Islet precursor cell (in vitro differentiated cells): Measurements from ENCODE around the gene SREBF2.
"Not testable (repeated sequence)": the region's sequence is repeated elsewhere in the genome, so short reads cannot be mapped to it uniquely, and the experiment has no call there.

ENCODE experiments used
- DNase-seq: peaks from one replicate; pipeline ENCODE4 v3.0.0-alpha.2; 2018

The SREBF2 gene

GRCh38 chr22:41821471-41822316 is 11.2 kb upstream of the SREBF2 start:
- no peak for DNase-seq

- no peak for DNase-seq
These were observed 10.4 kb upstream of the SREBF2 start for GRCh38 chr22:41822317-41823057.

GRCh38 chr22:41823797-41824196 is 9.1 kb upstream of the SREBF2 start:
- DNase-seq, result no peak

- no peak for DNase-seq
These were observed 7.5 kb upstream of the SREBF2 start for GRCh38 chr22:41825376-41825775.

- no peak for DNase-seq
These were observed 6.9 kb upstream of the SREBF2 start for GRCh38 chr22:41826021-41826420.

GRCh38 chr22:41826430-41827383 is 6.2 kb upstream of the SREBF2 start:
- no peak for DNase-seq

GRCh38 chr22:41827671-41828070 is 5.2 kb upstream of the SREBF2 start:
- no peak for DNase-seq

- peak; percentile 72 for DNase-seq
These were observed 4.4 kb upstream of the SREBF2 start for GRCh38 chr22:41828516-41828915.

- no peak for DNase-seq
These were observed 2.7 kb upstream of the SREBF2 start for GRCh38 chr22:41830174-41830573.

- no peak for DNase-seq
These were observed 1.5 kb upstream of the SREBF2 start for GRCh38 chr22:41831383-41831782.

GRCh38 chr22:41831828-41832552 is 915 bp upstream of the SREBF2 start:
- DNase-seq, result no peak

GRCh38 chr22:41833369-41834004 is 582 bp downstream of the SREBF2 start:
- no peak for DNase-seq

- DNase-seq, result no peak
These were observed 1.4 kb downstream of the SREBF2 start for GRCh38 chr22:41834005-41834944.

- DNase-seq, result not testable (repeated sequence)
These were observed 2.6 kb downstream of the SREBF2 start for GRCh38 chr22:41835462-41835861.

- DNase-seq, result no peak
These were observed 3.6 kb downstream of the SREBF2 start for GRCh38 chr22:41836551-41836950.

- no peak for DNase-seq
These were observed 6.1 kb downstream of the SREBF2 start for GRCh38 chr22:41838842-41839618.

- no peak for DNase-seq
These were observed 7.3 kb downstream of the SREBF2 start for GRCh38 chr22:41840216-41840615.

- DNase-seq, result no peak
These were observed 8.3 kb downstream of the SREBF2 start for GRCh38 chr22:41841085-41841712.
